Nephron progenitor cell (in vitro differentiated cells): ENCODE data around the gene DDX59.

Experiments
- DNase-seq: peaks from one replicate; pipeline ENCODE4 v3.0.0; 2021
- H3K27ac Mint-ChIP-seq: 2 replicates; pipeline ENCODE4 v1.8.0; 2021; ENCODE audit warnings: mild to moderate bottlenecking, moderate library complexity, mixed read lengths
- H3K27me3 Mint-ChIP-seq: 2 replicates; pipeline ENCODE4 v1.8.0; 2021; ENCODE audit warnings: mild to moderate bottlenecking, low read depth, mixed read lengths; ENCODE audit not compliant: poor library complexity
- H3K36me3 Mint-ChIP-seq: 2 replicates; pipeline ENCODE4 v1.8.0; 2021; ENCODE audit warnings: low read depth, mixed read lengths
- H3K4me1 Mint-ChIP-seq: 2 replicates; pipeline ENCODE4 v1.8.0; 2021; ENCODE audit warnings: mixed read lengths
- H3K4me3 Mint-ChIP-seq: 2 replicates; pipeline ENCODE4 v1.8.0; 2021; ENCODE audit warnings: mild to moderate bottlenecking, moderate library complexity, mixed read lengths
- H3K9me3 Mint-ChIP-seq: 2 replicates; pipeline ENCODE4 v1.8.0; 2021; ENCODE audit warnings: mild to moderate bottlenecking, moderate library complexity, mixed read lengths
- TF ChIP-seq, protein P1 (sequence below): fragments of 200-600 bp; sonication (generic); IDR thresholded peaks from 2 replicates; pipeline ENCODE4 v1.5.0; 2021; ENCODE audit warnings: antibody characterized with exemption

DDX59 gene

GRCh38 chr1:200658037-200658818 lies 11.5 kb downstream of the DDX59 start:
- Mint-ChIP-seq H3K9me3 (no peaks in the 10 kb centered on the region), H3K4me3 (no peak overlapping the region), H3K27ac (no peak overlapping the region), H3K4me1 (peaks cover 6% of the 10 kb centered on the region), H3K36me3 (peaks cover 81% of the 10 kb centered on the region), H3K27me3 (peaks cover 3% of the 10 kb centered on the region)
- TF ChIP-seq, protein P1, sequence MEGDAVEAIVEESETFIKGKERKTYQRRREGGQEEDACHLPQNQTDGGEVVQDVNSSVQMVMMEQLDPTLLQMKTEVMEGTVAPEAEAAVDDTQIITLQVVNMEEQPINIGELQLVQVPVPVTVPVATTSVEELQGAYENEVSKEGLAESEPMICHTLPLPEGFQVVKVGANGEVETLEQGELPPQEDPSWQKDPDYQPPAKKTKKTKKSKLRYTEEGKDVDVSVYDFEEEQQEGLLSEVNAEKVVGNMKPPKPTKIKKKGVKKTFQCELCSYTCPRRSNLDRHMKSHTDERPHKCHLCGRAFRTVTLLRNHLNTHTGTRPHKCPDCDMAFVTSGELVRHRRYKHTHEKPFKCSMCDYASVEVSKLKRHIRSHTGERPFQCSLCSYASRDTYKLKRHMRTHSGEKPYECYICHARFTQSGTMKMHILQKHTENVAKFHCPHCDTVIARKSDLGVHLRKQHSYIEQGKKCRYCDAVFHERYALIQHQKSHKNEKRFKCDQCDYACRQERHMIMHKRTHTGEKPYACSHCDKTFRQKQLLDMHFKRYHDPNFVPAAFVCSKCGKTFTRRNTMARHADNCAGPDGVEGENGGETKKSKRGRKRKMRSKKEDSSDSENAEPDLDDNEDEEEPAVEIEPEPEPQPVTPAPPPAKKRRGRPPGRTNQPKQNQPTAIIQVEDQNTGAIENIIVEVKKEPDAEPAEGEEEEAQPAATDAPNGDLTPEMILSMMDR: no peak
- no peak for DNase-seq

DNA sequence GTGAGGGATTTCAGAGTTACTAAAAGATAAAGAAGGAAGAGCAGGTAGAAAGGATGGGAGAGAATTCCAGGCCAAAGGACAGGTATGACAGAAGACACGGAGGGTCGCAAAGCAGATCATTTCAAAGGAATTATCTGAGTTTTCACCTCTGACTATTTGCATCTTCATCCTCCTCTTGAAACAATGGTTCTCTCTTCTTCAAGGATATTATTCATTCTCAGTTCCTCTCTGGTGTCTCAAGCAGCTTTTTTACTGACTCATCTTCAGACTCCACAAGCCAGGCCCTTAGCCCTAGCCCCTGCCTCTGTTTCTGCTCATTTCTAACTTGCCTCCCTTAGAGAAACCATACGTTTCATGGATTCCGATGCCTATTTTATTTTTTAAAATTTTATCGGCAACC lies 15.0 kb downstream of the DDX59 start:
- TF ChIP-seq, protein P1: no peak
- H3K27ac Mint-ChIP-seq: peak overlapping the region; percentile 93
- no peaks in the 10 kb centered on the region for H3K9me3 Mint-ChIP-seq
- no peak for DNase-seq
- H3K4me1 Mint-ChIP-seq: peaks cover 11% of the 10 kb centered on the region
- H3K4me3 Mint-ChIP-seq: no peak overlapping the region
- H3K27me3 Mint-ChIP-seq: peaks cover 4% of the 10 kb centered on the region
- peaks cover 62% of the 10 kb centered on the region for H3K36me3 Mint-ChIP-seq

- DNase-seq: no peak
- H3K27ac Mint-ChIP-seq: peak overlapping the region; percentile 30
- no peak overlapping the region for H3K4me3 Mint-ChIP-seq
- H3K36me3 Mint-ChIP-seq: peaks cover 63% of the 10 kb centered on the region
- H3K4me1 Mint-ChIP-seq: peaks cover 11% of the 10 kb centered on the region
- H3K9me3 Mint-ChIP-seq: no peaks in the 10 kb centered on the region
- H3K27me3 Mint-ChIP-seq: peaks cover 4% of the 10 kb centered on the region
- TF ChIP-seq, protein P1: no peak
These were observed 16.7 kb downstream of the DDX59 start for GRCh38 chr1:200653022-200653462.

DNA sequence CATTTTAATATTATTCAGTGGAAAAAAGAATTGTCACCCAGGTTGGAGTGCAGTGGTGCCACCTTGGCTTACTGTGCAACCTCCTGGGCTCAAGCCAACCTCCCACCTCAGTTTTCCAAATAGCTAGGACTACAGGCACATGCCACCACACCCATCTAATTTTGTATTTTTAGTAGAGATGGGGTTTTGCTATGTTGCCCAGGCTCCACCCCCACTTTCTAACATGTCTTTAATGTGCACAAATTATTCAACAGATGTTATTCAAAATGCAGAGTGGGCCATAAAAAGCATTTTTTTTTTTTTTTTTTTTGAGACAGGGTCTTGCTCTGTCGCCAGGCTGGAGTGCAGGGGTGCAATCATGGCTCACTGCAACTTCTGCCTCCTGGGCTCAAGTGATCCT lies 17.3 kb downstream of the DDX59 start:
- Mint-ChIP-seq H3K27ac (no peak overlapping the region), H3K36me3 (peaks cover 60% of the 10 kb centered on the region), H3K4me3 (no peak overlapping the region), H3K4me1 (peaks cover 11% of the 10 kb centered on the region), H3K27me3 (peaks cover 4% of the 10 kb centered on the region), H3K9me3 (no peaks in the 10 kb centered on the region)
- DNase-seq: no peak
- TF ChIP-seq, protein P1: no peak

DNA sequence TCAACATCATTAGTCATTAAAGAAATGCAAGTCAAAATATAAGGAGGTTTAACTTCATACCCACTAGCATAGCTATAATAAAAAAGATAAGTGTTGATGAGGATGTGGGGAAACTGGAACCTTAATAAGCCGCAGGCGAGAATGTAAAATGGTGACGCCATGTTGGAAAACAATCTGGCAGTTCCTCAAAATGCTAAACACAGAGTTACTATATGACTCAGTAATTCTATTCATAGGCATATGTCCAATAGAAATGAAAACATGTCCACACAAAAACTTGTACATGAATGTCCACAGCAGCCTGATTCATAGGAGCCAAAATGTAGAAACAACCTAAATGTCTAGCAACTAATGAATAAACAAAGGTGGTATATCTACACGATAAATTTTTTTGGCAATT lies 23.2 kb downstream of the DDX59 start:
- TF ChIP-seq, protein P1: no peak
- no peaks in the 10 kb centered on the region for H3K27me3 Mint-ChIP-seq
- no peak overlapping the region for H3K4me3 Mint-ChIP-seq
- H3K4me1 Mint-ChIP-seq: no peaks in the 10 kb centered on the region
- H3K9me3 Mint-ChIP-seq: no peaks in the 10 kb centered on the region
- DNase-seq: no peak
- no peak overlapping the region for H3K27ac Mint-ChIP-seq
- H3K36me3 Mint-ChIP-seq: peaks cover 65% of the 10 kb centered on the region

DNA sequence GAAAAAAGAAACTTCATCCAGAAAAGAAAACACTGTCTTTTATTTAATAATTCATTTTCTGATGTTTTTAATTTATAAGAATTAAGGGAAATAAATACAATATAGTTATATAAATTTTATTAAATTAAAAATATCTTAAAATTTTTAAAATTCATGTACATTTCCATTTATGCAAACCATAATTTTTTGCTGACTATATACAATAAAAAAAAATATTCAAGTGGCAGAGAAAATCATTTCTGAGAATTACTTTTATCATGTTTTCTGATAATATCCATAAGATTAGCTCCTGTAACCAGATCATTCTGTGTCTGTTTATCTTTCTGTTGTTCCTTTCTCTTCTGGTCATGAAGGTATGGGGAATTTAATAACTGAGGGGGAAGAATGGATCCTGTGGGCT lies 25.7 kb downstream of the DDX59 start:
- no peaks in the 10 kb centered on the region for H3K4me1 Mint-ChIP-seq
- H3K36me3 Mint-ChIP-seq: peaks cover 70% of the 10 kb centered on the region
- no peaks in the 10 kb centered on the region for H3K27me3 Mint-ChIP-seq
- TF ChIP-seq, protein P1: no peak
- no peak for DNase-seq
- H3K4me3 Mint-ChIP-seq: no peak overlapping the region
- H3K9me3 Mint-ChIP-seq: no peaks in the 10 kb centered on the region
- H3K27ac Mint-ChIP-seq: no peak overlapping the region
